Pancreas (tissue), 10 donors: ENCODE results near the gene IL1RL1. TPM values are rescaled to one million over a fixed set of nuclear protein-coding genes. Genes with fewer than 3 reads are reported as not detected.

ENCODE experiments used
- ATAC-seq, 4 donors: fragments of 200-7000 bp; cut with Tn5 transposase; one replicate each; pipeline versions ENCODE4 v1.8.0 to v1.9.1; 2020; ENCODE audit warnings: mild to moderate bottlenecking in 4 of 4, moderate library complexity in 4 of 4
- DNase-seq, 6 donors: peaks; one replicate each; pipeline ENCODE4 v3.0.0-alpha.2; 2020
- FAIRE-seq: peaks from 2 replicates; lab custom pipeline; 2012; peaks lifted over from hg19 to GRCh38; lab: Jason Lieb, UNC
- H3K27ac ChIP-seq, 4 donors: fragments of 200-600 bp; sonication (generic); 1 replicate in 3 of 4; 2 replicates in 1 of 4; pipeline versions ENCODE4 v1.5.0 to v1.8.0; 2020
- H3K27me3 ChIP-seq, 4 donors: fragments of 200-600 bp; one replicate each; pipeline ENCODE4 v1.8.0; 2021
- H3K36me3 ChIP-seq, 3 donors: fragments of 200-600 bp; sonication (generic) in 1 of 3; one replicate each; pipeline versions ENCODE4 v1.5.0 to v1.8.0; 2020 to 2021
- H3K4me1 ChIP-seq, 3 donors: fragments of 200-600 bp; one replicate each; pipeline ENCODE4 v1.8.0; 2021
- H3K4me3 ChIP-seq, 4 donors: fragments of 200-600 bp; sonication (generic) in 2 of 4; one replicate each; pipeline versions ENCODE4 v1.5.0 to v1.8.0; 2020 to 2021
- H3K9me3 ChIP-seq, 4 donors: fragments of 200-600 bp; one replicate each; pipeline ENCODE4 v1.8.0; 2021
- WGBS, 2 donors: extraction: QIAGEN DNeasy Blood & Tissue Kit; methylation state at CpG; one replicate each; pipeline ENCODE4 v1.1.7; 2013; 5-methylcytosine and 5-hydroxymethylcytosine counted together
- intact Hi-C, 3 donors: fragments of 100-400 bp; cut with DNase I; formaldehyde crosslinking; loops; one replicate each; pipeline versions ENCODE4 v1.11.1 to v1.14.2; 2022
- polyA plus RNA-seq, 2 donors: library from polyadenylated mRNA; stranded (reverse); fragments of 200-250 nt; gene quantifications; one replicate each; pipeline ENCODE4 v1.2.3, GENCODE V29; 2013
- total RNA-seq, 6 donors: library from RNA; stranded (reverse); fragmentation: NEBNext Ultra II Directional in 4 of 6; extraction: Animal tissue kit (Norgen Biotek cat#: 25700) in 4 of 6; gene quantifications; one replicate each; pipeline versions ENCODE4 v1.2.1 to v1.2.4, GENCODE V29; 2021 to 2023
- TF ChIP-seq, protein P1 (sequence below), 4 donors: fragments of 200-600 bp; sonication (generic) in 3 of 4; IDR thresholded peaks; one replicate each; pipeline versions ENCODE4 v1.5.0 to v1.8.0; 2021; ENCODE audit warnings: antibody characterized with exemption in 4 of 4
- donor health status: healthy with polysubstance abuse.
- donor health status: DM: no; HTN: no; CAD: no; lungs with moderate emphysema.
- donor health status: DM: no; HTN: no; CAD: no.
- donor health status: control.
- donor health status: control.
- donor health status: Bipolar disorder and iron deficiency.
- donor health status: DM: yes; HTN: yes; CAD: no.
- donor health status: DM: no; HTN: no; CAD: no.
- donor health status: DM: no; HTN: no; CAD: no.
- donor health status: DM: yes; HTN: yes; CAD: no.

IL1RL1 gene
- total and polyA plus RNA-seq, 8 donors, result 0.28 to 2.5 (median 1.1) TPM

DNA sequence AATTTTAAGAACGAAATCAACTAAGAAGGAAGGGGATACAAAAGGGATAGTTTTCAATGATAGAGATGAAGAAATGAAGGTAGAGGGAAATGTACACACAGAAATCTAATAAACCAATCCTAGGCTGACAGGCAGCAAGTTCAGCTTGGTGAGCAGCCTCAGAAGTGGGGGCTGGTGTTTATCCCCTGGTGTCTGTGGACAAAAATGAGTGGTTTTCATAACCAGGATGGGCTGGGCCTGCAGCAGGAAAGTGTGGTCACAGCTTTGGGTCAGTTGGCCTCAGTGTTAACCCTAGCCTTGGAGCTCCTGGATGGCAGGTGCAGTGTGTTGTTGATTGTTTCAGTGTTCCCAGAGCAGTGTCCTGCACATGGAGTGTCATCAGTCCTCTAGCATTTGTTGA lies 58.5 kb downstream of the IL1RL1 start:
- TF ChIP-seq, protein P1, sequence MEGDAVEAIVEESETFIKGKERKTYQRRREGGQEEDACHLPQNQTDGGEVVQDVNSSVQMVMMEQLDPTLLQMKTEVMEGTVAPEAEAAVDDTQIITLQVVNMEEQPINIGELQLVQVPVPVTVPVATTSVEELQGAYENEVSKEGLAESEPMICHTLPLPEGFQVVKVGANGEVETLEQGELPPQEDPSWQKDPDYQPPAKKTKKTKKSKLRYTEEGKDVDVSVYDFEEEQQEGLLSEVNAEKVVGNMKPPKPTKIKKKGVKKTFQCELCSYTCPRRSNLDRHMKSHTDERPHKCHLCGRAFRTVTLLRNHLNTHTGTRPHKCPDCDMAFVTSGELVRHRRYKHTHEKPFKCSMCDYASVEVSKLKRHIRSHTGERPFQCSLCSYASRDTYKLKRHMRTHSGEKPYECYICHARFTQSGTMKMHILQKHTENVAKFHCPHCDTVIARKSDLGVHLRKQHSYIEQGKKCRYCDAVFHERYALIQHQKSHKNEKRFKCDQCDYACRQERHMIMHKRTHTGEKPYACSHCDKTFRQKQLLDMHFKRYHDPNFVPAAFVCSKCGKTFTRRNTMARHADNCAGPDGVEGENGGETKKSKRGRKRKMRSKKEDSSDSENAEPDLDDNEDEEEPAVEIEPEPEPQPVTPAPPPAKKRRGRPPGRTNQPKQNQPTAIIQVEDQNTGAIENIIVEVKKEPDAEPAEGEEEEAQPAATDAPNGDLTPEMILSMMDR (IDR thresholded peaks at IDR 0.05), result no peak
- Histone ChIP-seq H3K27me3 (no peaks in the 10 kb centered on the region), H3K4me1 (no peaks in the 10 kb centered on the region), H3K27ac (no peak overlapping the region), H3K4me3 (no peak overlapping the region), H3K36me3 (no peaks in the 10 kb centered on the region), H3K9me3 (no peaks in the 10 kb centered on the region)
- 61 to 76% methylated on average over 1 of the region's 1 CpG for WGBS, 2 donors
- DNase-seq (no peak), ATAC-seq (no peak), FAIRE-seq (no peak)
- intact Hi-C loops, result no loop called here

DNA sequence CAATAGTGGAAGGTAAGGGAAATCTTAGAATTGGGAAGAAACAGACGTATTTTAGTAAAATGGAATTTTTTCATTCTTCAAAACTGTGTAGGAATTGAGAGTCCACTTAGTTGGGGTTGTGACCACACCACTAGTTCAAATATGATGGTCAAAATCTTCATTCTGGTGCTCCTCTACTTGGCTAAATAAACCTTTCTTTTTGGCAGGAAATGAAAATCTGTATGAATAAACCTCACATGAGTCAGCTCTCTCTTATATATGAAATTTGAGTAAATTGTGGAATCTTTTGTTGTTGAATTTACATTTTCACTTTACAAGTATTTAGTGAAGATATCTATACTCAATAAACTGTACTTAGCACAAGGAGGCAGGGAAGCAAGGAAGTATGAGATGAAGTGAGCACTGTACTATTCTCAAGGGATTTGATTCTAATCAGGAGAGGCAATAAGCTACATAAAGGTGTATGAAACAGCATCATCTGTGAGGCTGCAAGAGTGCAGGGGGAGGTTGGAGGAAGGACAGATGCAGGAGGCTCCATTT lies 64.8 kb downstream of the IL1RL1 start:
- 29 to 41% methylated on average over 1 of the region's 1 CpG for WGBS, 2 donors
- ATAC-seq, result no peak

DNA sequence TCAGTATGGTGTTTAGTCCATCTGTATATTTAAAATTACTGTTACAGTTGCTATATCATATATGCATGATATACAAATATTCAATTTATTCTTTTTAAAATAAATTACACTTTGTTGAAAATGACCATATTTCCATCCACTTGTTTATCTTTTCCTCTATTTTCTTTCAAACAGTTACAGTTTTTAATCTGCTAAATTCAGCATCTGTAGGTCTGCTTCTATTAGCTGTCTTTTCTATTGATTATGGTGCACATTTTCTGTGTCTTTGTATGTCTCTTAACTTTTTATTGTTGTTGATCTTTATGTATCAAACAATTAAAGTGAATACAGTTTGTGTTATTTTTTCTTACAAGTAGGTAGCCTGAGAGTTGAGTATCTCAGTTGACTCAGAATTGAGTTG lies 72.4 kb downstream of the IL1RL1 start:
- Histone ChIP-seq H3K9me3 (peaks cover 0 to 4% (median 0%) of the 10 kb centered on the region in 4 donors), H3K4me1 (no peaks in the 10 kb centered on the region), H3K4me3 (no peak overlapping the region), H3K36me3 (no peaks in the 10 kb centered on the region), H3K27me3 (no peaks in the 10 kb centered on the region), H3K27ac (no peak overlapping the region)
- ATAC-seq, result no peak
- TF ChIP-seq, protein P1 (IDR thresholded peaks at IDR 0.05), result no peak
- no peak for DNase-seq
- intact Hi-C loops, result no loop called here
- FAIRE-seq, result no peak

More for the DNA sequence above, 64.8 kb downstream of the IL1RL1 start:
- H3K4me1 ChIP-seq, result no peaks in the 10 kb centered on the region
- H3K36me3 ChIP-seq, result no peaks in the 10 kb centered on the region
- FAIRE-seq (no peak), DNase-seq (no peak)
- TF ChIP-seq, protein P1 (IDR thresholded peaks at IDR 0.05), result no peak
- no peak overlapping the region for H3K27ac ChIP-seq
- intact Hi-C loops, result no loop called here
- H3K4me3 ChIP-seq, result no peak overlapping the region
- H3K9me3 ChIP-seq, result no peaks in the 10 kb centered on the region
- no peaks in the 10 kb centered on the region for H3K27me3 ChIP-seq

DNA sequence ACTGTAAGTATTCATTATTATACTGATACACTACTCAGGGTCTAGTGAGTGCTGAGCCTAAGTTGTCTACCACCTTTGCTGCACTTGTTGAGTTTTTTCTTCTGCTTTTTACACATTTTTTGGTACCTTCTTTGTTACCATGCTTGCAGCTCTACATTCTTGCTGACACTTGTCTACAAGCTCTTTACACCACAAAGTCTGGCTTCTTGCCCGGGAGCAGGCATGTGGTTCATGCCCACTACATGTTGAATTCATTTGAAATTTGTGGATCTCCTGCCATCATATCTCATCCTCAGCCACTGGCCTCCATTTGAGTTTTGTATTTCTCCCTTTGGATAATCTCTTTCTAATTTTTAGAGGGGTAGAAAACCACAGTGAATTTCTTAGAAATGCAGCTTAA lies 74.2 kb downstream of the IL1RL1 start:
- intact Hi-C loops, result no loop called here
- peaks cover 0 to 4% (median 0%) of the 10 kb centered on the region in 4 donors for H3K9me3 ChIP-seq
- 80 to 83% methylated on average over 1 of the region's 1 CpG for WGBS, 2 donors
- H3K27ac ChIP-seq, result no peak overlapping the region
- DNase-seq (no peak), ATAC-seq (no peak), FAIRE-seq (no peak)
- H3K27me3 ChIP-seq, result no peaks in the 10 kb centered on the region
- no peak overlapping the region for H3K4me3 ChIP-seq
- H3K4me1 ChIP-seq, result no peaks in the 10 kb centered on the region
- TF ChIP-seq, protein P1 (IDR thresholded peaks at IDR 0.05), result no peak
- no peaks in the 10 kb centered on the region for H3K36me3 ChIP-seq

DNA sequence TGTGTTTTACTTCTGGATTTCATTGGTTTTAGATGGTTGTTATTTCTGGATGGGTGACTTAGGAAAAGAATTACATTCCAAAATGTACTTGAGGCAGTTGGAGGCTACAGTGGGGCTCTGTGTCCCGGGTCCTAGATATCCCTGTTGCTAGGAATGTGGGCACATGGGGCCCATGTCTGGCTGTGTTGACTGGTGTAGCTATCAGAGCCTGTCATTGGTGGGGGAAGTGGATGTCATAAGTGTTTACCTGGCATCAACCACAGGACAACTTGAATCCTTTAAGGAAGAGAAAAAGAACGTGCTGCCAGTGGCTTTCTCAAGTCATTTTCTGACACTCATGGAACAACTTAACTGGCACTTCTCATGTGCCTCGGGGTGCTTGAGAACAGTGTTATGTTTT lies 74.6 kb downstream of the IL1RL1 start:
- WGBS, 2 donors, result 63 to 80% methylated on average over 3 of the region's 3 CpGs
- Histone ChIP-seq H3K4me3 (no peak overlapping the region), H3K36me3 (no peaks in the 10 kb centered on the region), H3K27me3 (no peaks in the 10 kb centered on the region), H3K27ac (no peak overlapping the region), H3K9me3 (peaks cover 0 to 4% (median 0%) of the 10 kb centered on the region in 4 donors), H3K4me1 (no peaks in the 10 kb centered on the region)
- ATAC-seq (no peak), DNase-seq (no peak), FAIRE-seq (no peak)
- TF ChIP-seq, protein P1 (IDR thresholded peaks at IDR 0.05), result no peak
- intact Hi-C loops, result no loop called here
